Measurements from ENCODE around the gene CSRNP3.

Gene CSRNP3

GRCh38 chr2:165693838-165694237 lies 224.3 kb downstream of the CSRNP3 start:
- no peak for DNase-seq

- no peak for DNase-seq
These were observed 228.4 kb downstream of the CSRNP3 start for GRCh38 chr2:165697748-165698443.

DNA sequence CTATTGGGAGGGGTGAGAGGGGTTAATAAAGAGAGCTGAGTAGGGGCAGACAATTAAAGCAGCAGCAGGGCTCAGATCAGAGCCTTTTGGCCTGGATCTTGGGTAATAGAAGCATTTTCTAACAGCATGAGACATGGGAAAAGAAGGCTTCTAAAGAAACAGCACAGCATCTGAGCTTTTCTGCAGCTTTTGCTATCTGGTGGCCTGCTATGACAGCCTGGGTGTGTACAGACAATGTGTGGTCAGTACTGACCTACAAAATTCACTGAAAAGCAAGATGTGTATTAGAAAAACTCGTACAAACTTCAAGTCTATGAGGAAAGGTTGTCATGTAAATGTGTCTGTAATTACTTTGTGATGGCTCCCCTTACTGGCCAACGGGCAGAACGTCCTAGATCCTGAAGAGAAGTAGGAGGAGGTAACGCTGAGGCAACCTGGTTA lies 229.0 kb downstream of the CSRNP3 start:
- no peak for DNase-seq

- no peak for DNase-seq
These were observed 230.4 kb downstream of the CSRNP3 start for GRCh38 chr2:165699946-165700345.

DNA sequence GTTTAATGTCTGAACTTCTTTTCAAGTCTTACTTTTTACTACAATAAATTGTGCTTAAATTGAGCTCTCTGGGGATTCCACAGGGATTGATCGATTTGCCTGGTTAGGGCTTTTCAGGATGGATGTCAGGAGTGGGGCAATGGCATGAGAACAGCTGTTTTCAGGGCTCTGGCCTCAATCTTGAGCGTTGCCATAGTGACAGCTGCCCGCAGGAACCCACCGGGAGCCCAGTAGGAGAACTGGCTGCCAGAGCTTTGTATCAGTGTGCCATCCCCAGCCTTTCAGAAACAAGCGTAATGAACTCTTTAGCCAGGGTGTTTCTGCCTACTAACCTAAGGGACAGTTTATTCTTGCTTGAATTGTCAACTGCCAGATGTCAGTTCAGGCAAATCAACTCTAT lies 231.0 kb downstream of the CSRNP3 start:
- no peak for DNase-seq

DNA sequence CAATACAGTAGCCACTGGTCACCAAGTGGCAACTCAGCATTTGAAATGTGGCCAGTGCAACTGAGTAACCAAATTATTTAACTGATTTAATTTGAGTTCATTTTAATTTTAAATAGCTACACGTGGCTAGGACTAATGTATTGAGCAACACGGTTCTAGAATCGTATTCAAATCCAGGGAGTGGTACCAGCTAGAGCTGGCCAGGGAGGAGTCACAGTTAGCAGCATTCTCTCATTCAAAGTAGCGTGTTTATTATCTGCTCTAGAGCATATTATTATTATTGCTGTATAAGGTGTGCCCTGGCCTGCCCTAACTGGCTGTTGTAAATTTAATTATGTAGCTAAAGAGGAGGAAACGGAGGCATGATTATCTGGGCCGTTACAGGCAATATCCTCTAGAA lies 231.6 kb downstream of the CSRNP3 start:
- DNase-seq, result no peak

DNA sequence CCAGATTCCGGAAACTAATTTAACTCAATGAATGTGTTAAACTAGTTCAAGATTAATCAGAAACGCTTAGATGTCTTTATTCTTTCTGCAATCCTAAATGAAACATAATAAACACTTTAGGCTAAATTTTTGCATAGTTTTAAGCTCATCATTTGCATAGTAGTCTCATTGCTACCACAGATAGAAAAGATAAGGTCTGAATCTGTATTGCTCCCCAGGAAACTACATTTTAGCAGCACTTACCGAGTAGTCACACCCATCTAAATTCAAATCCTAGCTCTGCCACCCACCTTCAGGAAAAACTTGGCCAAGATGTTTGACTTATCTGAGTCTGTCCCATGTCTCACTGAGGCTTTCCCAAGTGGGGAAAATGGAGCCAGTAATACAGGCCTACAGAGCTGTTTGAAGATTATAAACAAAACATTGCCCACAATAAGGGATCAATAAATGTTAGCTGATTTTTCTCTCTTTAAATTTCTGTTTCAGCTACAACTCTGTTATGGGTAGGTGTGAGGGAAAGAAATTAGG lies 237.5 kb downstream of the CSRNP3 start:
- no peak for DNase-seq

- no peak for DNase-seq
These were observed 246.6 kb downstream of the CSRNP3 start for GRCh38 chr2:165716091-165716490.

GRCh38 chr2:165718610-165719210 lies 249.2 kb downstream of the CSRNP3 start:
- no peak for DNase-seq

DNA sequence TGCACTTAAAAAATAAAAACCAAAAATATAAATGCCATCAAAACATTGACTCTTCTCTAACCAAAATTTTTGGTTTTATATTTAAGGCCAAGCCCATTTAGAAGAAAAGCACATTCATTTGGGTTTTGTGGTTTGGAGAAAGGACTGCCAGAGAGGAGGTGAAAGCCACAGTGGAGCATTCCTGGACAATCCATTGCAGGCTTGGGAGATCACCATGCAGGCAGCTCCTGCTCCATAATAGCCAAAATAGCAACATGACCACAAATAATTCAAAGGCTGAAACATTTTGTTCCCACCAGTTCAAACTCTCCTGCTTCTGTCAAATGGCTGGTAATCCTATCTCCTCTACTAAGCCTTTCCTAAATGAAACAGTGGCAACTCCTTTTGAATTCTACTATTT lies 251.0 kb downstream of the CSRNP3 start:
- no peak for DNase-seq

- no peak for DNase-seq
These were observed 255.9 kb downstream of the CSRNP3 start for GRCh38 chr2:165725421-165725820.
